Mononuclear cell (primary cell): Measurements from ENCODE around the gene SMIM33. TPM values are rescaled to one million over a fixed set of nuclear protein-coding genes. Genes with fewer than 3 reads are reported as not detected.
"Not testable (repeated sequence)": the region's sequence is repeated elsewhere in the genome, so short reads cannot be mapped to it uniquely, and the experiment has no call there.

Source experiments
- H3K27me3 ChIP-seq: 2 replicates; pipeline ENCODE4 v1.6.0; 2011; ENCODE audit warnings: low read length, control low read depth; ENCODE audit not compliant: insufficient read depth
- H3K4me1 ChIP-seq: 2 replicates; pipeline ENCODE4 v1.5.1; 2011; ENCODE audit warnings: mild to moderate bottlenecking, low read length, control low read depth; ENCODE audit not compliant: insufficient read depth
- H3K4me3 ChIP-seq: 2 replicates; pipeline ENCODE4 v1.5.1; 2011; ENCODE audit warnings: mild to moderate bottlenecking, low read length, moderate library complexity
- H3K9me3 ChIP-seq: 2 replicates; pipeline ENCODE4 v1.5.1; 2011; ENCODE audit warnings: low read depth, mild to moderate bottlenecking, control low read depth, low read length
- total RNA-seq: library from RNA; depleted of rRNA; stranded (reverse); fragments of >200 nt; gene quantifications from one replicate; pipeline ENCODE4 v1.2.3, GENCODE V29; 2012

The SMIM33 gene
- total RNA-seq, 1 donor = not detected

- Histone ChIP-seq H3K4me3 (no peak overlapping the region), H3K9me3 (no peaks in the 10 kb centered on the region), H3K4me1 (peaks cover 37% of the 10 kb centered on the region), H3K27me3 (no peaks in the 10 kb centered on the region)
These were observed 21.9 kb downstream of the SMIM33 start for GRCh38 chr5:139492700-139493192.

DNA sequence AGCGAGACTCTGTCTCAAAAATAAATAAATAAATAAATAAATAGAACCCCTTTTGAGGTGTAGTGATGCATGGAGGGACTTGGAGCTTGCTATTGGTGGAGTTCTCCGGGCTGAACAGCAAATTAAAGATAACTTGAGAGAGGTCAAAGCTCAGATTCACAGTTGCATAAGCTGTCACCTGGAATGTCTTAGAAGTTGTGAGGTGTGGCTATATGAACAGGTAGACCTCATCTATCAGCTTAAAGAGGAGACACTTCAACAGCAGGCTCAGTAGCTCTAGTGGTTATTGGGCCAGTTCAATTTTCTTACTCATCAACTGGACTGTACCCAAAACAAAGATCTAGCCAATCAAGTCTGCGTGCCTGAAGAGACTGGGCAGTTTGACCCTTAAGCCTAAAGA, 23.5 kb downstream of the SMIM33 start:
- Histone ChIP-seq H3K27me3 (no peaks in the 10 kb centered on the region), H3K9me3 (no peaks in the 10 kb centered on the region), H3K4me1 (peaks cover 22% of the 10 kb centered on the region), H3K4me3 (no peak overlapping the region)

DNA sequence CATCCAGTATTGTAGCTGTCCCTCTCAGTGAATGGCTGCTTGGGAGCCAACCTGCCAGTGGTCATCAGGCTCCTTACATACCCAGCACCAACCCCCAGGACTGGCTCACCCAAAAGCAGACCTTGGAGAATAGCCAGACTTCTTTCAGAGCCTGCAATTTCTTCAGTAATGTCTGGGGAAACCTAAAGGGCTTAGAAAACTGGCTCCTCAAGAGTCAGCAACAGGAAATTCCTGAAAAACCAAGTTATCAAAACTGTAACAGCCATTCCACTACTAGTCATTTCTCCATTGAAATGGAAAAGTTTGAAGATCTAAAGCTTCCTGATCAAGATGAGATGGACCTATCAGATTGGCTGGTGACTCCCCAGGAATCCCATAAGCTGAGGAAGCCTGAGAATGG, 24.0 kb downstream of the SMIM33 start:
- Histone ChIP-seq H3K9me3 (no peaks in the 10 kb centered on the region), H3K4me1 (peaks cover 20% of the 10 kb centered on the region), H3K27me3 (no peaks in the 10 kb centered on the region), H3K4me3 (no peak overlapping the region)

GRCh38 chr5:139495638-139496435, 25.0 kb downstream of the SMIM33 start:
- Histone ChIP-seq H3K27me3 (no peaks in the 10 kb centered on the region), H3K4me3 (no peak overlapping the region), H3K9me3 (no peaks in the 10 kb centered on the region), H3K4me1 (peaks cover 20% of the 10 kb centered on the region)

- H3K4me1 ChIP-seq = peaks cover 10% of the 10 kb centered on the region
- H3K9me3 ChIP-seq = no peaks in the 10 kb centered on the region
- H3K27me3 ChIP-seq = no peaks in the 10 kb centered on the region
- H3K4me3 ChIP-seq = no peak overlapping the region
These were observed 30.6 kb downstream of the SMIM33 start for GRCh38 chr5:139501381-139501780.

GRCh38 chr5:139503036-139503817, 32.4 kb downstream of the SMIM33 start:
- peaks cover 10% of the 10 kb centered on the region for H3K4me1 ChIP-seq
- not testable (repeated sequence) for H3K4me3 ChIP-seq, H3K9me3 ChIP-seq, H3K27me3 ChIP-seq

DNA sequence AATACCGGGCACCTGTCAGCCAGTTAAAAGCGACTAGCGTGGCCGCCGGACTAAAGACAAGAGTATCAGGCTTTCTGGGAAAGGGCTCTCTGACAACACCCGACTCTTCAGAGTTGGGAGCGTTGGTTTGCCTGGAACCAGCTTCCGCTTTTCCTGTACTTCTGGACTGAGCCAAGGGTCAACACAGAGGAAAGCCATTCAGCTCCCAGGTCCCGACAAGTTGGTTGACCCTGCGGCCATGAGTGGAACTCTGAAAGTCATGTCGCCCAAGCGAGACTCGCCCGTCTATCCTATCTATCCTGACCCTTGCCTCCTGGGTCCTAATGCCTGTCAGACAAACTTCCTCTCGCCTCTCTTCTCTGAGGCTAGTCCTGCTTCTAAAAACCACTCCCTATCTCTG, 33.1 kb downstream of the SMIM33 start:
- peaks cover 10% of the 10 kb centered on the region for H3K4me1 ChIP-seq
- H3K9me3 ChIP-seq, H3K4me3 ChIP-seq, H3K27me3 ChIP-seq: not testable (repeated sequence)

DNA sequence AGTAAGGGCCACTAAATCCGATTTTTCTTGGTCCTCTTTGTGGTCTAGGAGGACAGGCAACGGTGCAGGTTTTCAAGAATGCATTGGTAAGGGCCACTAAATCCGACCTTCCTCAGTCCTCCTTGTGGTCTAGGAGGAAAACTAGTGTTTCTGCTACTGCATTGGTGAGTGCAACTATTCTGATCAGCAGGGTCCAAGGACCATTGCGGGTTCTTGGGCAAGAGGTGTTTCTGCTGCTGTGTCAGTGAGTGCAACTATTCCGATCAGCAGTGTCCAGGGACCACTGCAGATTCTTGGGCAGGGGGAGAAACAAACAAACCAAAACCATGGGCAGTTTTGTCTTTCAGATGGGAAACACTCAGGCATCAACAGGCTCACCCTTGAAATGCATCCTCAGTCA, 33.9 kb downstream of the SMIM33 start:
- not testable (repeated sequence) for H3K4me3 ChIP-seq

DNA sequence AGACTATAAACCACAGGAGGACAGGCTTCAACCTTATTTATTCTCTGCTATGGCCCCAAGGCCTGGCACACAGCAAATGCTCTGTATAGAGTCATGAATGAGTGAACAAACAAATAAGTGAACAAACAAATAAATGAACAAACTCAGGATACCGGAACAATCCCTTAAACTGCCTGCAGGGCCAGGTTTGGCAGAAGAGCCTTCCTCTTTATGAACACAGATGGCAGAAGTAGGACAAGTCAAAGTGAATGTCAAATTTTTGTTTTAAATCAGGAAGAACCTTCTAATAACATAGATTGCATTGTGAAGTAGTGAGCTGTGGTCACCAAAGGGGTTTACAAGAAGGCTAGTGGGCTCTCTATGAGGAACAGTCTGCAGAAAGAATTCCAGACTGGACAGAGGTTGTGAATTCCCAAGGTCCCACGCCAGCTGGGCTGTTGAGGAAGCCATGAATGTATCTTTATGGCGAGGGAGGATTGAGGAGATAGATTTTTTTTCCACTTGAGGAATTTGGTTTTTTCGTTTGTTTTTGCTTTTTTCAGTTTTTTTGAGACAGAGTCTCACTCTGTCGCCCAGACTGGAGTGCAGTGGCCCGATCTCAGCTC, 42.1 kb downstream of the SMIM33 start:
- no peaks in the 10 kb centered on the region for H3K9me3 ChIP-seq

More for the DNA sequence above, 33.9 kb downstream of the SMIM33 start:
- H3K27me3 ChIP-seq, H3K9me3 ChIP-seq: not testable (repeated sequence)
- H3K4me1 ChIP-seq = peaks cover 10% of the 10 kb centered on the region

DNA sequence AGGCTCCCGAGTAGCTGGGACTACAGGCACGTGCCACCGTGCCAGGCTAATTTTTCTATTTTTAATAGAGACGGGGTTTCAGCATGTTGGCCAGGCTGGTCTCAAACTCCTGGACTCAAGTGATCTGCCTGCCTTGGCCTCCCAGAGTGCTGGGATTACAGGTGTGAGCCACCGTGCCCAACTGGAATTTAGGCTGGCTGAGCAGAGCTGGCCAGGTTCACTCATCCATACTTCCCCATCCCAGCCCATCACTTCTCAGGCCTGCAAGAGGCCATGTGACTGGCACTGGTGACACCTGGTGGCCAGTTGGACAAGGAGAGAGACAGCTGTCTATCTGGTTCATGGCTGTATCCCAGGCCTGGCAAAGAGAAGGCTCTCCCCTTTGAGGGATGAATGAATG, 42.6 kb downstream of the SMIM33 start:
- not testable (repeated sequence) for H3K9me3 ChIP-seq, H3K4me3 ChIP-seq, H3K27me3 ChIP-seq
- peaks cover 36% of the 10 kb centered on the region for H3K4me1 ChIP-seq

More for the DNA sequence above, 42.1 kb downstream of the SMIM33 start:
- H3K4me3 ChIP-seq = no peak overlapping the region
- no peaks in the 10 kb centered on the region for H3K27me3 ChIP-seq
- H3K4me1 ChIP-seq = peaks cover 31% of the 10 kb centered on the region

DNA sequence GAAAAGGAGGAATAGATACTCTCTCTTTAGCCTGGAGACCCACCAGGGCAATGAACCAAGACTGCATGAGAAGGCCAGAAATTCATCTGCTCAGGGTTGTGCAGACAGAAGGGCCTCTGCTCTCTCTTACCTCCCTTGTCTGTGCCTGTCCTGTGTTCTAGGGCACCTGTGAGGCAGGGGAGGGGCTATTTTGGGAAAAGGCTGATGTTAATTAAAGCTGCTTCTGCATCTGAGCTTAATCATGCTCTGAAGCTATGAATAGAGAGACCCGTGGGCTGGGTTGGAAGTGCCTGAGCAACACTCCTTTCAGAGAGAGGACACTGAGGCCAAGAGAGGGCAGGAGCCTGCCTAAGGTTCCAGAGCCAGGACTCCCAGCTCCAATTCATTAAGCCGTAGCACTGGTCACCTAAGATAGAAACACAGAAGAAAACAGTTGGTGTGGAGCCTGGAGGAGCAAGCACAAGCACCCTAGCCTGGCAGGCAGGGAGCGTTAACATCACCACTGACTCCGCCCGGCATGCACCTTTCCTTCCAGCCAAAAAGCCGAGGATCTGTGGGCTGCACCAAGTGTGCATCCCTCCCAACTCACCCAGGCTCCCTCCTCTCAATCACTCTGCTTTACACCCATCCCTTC, 43.2 kb downstream of the SMIM33 start:
- H3K27me3 ChIP-seq = no peaks in the 10 kb centered on the region
- H3K4me1 ChIP-seq = peaks cover 40% of the 10 kb centered on the region
- H3K4me3 ChIP-seq = no peak overlapping the region
- H3K9me3 ChIP-seq = no peaks in the 10 kb centered on the region

- H3K27me3 ChIP-seq = no peaks in the 10 kb centered on the region
- H3K9me3 ChIP-seq = no peaks in the 10 kb centered on the region
- no peak overlapping the region for H3K4me3 ChIP-seq
- H3K4me1 ChIP-seq = peaks cover 40% of the 10 kb centered on the region
These were observed 43.7 kb downstream of the SMIM33 start for GRCh38 chr5:139514486-139514856.

DNA sequence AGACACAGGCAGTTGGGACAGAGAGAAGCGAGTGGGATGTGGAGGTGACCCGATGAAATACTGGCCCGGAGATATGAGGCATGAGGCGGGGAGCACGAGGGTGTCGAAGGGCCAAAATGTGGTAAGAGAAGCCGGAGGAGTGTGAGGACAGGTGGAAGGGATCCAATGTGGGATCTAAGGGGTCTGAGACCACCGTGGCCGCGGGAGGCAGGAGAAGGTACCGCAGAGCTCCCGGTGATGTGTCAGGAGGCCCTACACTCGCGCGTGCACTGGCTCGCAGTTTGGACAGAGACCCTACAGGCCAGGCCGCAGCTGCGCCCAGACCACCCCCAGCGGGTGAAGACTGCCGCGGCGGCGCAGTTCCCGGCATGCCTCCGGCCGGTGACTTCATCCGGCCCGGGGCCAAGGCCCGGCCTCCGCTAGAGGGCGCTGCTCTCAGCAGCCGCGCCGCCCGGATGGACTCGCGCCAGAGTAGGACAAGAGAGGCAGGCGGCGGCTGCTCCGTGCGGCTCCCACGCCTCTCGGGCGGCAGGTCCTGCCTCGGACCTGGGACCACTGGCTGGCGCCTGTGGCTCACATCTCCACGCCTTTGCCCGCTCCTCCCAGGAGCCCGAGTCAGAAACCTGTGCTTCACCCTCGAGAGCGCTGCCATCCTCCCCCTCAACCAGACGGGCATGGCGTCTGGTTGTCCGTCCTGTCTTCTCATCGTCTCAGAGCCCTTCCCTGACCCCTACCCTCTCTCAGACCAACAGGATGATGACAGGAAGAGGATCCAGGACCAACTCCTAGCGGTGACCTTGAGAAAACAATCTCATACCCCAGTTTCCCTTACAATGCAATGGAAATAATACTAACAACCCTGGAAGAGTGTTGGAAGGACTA, 47.1 kb downstream of the SMIM33 start:
- H3K4me1 ChIP-seq = peaks cover 20% of the 10 kb centered on the region
- peak overlapping the region; percentile 50 for H3K4me3 ChIP-seq
- no peaks in the 10 kb centered on the region for H3K27me3 ChIP-seq
- H3K9me3 ChIP-seq = no peaks in the 10 kb centered on the region
